GM12801 (cell line): ENCODE measurements around the gene CXCL5.

Source experiments
- TF ChIP-seq, protein P1 (sequence below): IDR thresholded peaks from one replicate; pipeline ENCODE4 v1.5.1; 2011; ENCODE audit warnings: control low read depth; ENCODE audit not compliant: insufficient read length; ENCODE audit errors: extremely low read depth

The CXCL5 gene

DNA sequence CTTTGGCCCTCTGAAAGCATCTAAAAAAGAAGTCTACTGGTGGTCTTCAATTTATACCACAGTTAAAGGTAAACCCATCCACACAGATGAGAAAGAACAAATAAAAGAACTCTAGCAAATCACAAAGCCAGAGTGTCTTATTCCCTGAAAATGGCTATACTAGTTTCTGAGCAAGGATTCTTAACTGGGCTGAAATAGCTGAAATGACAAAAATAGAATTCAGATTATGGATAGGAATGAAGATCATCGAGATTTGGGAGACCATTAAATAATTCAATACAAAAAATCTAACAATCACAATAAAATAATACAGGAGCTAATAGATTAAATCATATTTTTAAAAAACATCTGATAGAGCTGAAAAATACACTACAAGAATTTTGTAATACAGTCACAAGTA lies 28.5 kb downstream of the CXCL5 start:
- TF ChIP-seq, protein P1, sequence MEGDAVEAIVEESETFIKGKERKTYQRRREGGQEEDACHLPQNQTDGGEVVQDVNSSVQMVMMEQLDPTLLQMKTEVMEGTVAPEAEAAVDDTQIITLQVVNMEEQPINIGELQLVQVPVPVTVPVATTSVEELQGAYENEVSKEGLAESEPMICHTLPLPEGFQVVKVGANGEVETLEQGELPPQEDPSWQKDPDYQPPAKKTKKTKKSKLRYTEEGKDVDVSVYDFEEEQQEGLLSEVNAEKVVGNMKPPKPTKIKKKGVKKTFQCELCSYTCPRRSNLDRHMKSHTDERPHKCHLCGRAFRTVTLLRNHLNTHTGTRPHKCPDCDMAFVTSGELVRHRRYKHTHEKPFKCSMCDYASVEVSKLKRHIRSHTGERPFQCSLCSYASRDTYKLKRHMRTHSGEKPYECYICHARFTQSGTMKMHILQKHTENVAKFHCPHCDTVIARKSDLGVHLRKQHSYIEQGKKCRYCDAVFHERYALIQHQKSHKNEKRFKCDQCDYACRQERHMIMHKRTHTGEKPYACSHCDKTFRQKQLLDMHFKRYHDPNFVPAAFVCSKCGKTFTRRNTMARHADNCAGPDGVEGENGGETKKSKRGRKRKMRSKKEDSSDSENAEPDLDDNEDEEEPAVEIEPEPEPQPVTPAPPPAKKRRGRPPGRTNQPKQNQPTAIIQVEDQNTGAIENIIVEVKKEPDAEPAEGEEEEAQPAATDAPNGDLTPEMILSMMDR: no peak

DNA sequence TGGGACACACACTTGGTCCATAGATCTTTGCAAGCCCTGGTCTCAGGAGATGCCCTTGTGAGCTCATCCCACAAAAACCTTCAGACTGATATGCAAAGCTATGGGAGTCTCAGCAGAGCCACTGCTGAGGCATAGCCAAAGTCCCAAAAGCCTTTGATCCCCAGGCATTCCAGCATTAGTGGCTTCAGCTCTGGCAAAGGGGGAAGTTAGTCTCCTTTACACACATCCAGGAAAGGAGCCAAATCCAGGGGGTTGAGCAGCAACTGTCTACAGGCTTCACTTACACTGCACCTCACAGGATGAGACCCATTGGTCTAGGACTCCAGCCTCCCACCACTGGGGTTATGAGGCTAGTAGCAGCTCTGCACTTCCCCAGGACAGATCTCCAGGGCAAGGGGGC lies 30.6 kb downstream of the CXCL5 start:
- TF ChIP-seq, protein P1: no peak

DNA sequence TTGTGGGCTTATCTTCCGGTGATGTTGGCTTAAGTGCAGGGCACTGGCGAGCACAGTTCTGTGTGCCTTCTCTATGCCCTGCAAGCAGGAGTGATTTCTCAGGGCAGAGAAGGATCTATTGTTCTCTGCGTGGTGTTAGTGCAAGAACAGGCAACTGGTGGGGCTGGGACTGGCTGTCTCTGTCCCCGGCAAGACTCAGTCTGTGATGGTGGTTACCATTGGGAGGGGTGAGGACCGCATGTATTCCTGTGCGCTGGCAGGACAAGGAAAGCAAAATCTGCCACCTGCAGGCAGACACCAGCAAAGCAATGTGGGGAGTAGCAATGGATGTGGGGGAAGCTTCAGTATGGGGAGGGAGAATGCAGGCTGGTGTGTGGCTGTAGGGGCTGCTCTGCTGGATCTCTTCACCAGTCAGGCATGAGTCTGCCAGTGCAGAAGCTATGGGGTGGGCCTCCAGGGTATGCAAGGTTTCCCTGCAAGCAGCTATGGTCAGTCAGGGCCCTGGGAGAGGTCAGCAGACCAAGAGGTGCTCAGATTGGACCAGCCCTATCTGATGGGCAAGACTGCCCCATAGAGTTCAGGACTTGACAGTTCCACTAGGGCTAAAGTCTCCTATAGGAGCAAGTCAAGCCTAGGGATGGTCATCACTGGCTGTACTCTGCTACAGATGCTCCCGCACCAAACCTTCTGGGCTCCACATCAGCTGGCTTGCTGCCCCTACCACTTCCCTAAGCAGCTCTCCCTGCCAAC lies 33.4 kb downstream of the CXCL5 start:
- TF ChIP-seq, protein P1: no peak

DNA sequence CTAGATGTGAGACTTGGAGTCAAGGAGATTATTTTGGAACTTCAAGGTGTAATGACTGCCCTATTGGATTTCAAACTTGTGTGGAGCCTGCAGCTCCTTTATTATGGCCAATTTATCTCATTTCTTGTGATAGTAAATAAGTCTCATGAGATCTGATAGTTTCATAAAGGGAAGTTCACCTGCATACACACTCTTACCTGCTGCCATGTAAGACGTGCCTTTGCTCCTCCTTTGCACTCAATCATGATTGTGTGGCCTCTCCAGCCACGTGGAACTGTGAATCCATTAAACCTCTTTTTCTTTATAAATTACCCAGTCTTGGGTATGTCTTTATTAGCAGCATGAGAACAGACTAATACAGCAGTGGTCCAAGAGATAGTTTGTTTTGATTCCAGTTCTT lies 35.8 kb downstream of the CXCL5 start:
- TF ChIP-seq, protein P1: no peak

DNA sequence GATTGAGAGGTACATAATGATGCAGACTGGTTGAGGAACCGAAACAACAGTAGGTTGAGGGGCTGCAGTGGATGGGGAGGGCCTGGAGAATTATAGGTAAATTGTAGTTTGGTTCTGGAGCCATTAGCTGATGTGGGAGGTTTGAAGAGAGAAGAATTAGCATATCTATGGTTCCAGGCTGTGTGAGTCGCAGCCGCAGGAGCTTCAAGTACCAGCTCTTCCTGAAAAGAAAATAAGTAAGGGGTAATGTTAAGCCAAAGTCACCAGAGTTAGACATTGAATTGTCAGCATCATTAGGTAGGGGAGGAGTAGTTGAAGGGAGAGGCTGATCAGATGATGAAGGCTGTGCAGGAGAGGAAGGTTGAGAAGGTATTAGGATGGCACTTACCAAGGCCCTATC lies 46.1 kb downstream of the CXCL5 start:
- TF ChIP-seq, protein P1: no peak

DNA sequence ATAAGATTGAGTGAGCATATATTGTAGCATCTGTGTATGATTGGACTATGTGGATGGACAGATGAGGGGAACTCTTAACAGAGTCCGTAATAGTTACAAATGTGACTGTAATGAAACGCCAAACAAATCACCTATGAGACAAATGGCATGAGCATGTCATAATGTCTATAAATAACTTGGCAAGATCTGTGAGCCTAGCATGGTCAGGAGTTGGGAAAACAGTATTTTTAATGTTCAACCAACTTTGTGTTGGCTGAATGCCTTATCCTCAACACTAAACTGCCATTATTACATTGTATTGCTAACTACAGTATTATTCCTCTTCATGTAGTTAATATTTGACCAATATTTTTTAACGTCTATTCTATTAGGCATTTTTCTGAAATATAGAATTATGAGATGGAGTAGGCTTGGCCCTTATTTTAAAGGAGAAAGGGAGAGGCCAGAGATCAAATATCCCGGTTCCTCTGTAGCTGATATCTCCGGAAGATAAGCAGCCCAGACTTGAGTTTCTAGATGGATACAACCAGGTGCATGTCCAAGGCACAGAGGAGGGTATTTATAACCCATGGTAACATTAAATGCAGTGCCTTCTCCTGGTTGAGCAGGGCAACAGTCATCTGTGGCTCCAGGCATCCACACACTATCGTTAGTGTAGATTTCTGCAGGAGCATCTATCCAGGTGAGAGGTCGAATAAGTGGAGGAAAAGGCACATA lies 49.3 kb downstream of the CXCL5 start:
- TF ChIP-seq, protein P1: no peak

DNA sequence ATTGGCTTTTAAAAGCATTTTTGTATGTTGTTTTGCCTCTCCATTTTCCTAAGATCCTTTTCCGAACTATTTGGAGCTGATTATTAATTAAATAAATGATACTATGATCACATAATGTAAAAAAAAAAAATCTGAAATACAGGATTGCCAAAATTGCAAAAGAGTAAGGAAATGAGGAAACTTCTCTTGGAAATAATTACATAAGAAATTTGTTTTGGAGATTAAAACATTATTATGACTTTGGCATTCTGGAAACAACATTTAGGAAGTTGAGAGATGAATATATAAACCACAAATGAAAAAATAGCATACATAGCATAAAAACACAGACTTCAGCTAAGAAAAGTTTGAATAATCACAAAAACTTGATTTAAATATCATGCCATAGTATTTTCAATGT lies 50.2 kb downstream of the CXCL5 start:
- TF ChIP-seq, protein P1: no peak
